ENCODE measurements around the gene TMEM255B.

The TMEM255B gene

DNA sequence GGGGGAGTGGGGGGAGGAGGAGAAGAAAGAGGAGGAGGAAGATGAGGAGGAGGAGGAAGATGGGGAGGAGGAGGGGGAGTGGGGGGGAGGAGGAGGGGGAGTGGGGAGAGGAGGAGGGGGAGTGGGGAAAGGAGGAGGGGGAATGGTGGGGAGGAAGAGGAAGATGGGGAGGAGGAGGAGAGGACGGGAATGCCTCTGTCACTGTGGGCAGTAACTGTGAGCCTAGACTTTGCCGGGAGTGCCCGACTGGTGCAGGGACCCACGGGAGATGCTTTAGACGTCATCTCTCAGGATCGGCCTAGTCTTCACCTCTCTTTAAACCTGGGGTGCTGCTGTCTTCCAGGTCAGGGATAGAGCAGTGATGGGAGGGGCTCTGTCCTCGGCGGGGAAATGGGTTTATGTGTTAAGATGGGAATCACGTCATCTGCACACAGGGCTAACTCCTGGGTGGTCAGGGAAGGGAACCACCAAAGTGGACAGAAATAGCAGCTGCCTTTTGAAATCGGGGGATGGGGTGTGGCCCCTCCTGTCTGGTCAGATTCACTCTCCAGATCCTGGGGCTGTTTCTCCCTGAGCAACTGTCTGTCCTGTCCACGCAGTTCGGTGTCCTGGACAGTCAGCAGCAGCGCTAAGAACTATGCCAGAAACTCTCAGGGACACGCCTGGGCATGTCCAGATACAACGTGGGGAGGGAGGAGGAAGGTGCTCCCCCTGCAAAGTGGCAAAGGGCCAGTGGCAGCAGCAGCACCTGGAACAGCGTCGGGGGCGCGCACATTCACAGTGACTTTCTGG lies 77.9 kb downstream of the TMEM255B start:
- in situ Hi-C loops (cut with MboI; ENCODE audit: low pct_unique_long_range_greater_than_20kb, low sequenced_read_pairs) = no loop called here
- peak; percentile 41 for DNase-seq

- no peak for DNase-seq
- in situ Hi-C loops (cut with MboI; ENCODE audit: low pct_unique_long_range_greater_than_20kb, low sequenced_read_pairs) = no loop called here
These were observed 78.7 kb downstream of the TMEM255B start for GRCh38 chr13:113837560-113838355.

DNA sequence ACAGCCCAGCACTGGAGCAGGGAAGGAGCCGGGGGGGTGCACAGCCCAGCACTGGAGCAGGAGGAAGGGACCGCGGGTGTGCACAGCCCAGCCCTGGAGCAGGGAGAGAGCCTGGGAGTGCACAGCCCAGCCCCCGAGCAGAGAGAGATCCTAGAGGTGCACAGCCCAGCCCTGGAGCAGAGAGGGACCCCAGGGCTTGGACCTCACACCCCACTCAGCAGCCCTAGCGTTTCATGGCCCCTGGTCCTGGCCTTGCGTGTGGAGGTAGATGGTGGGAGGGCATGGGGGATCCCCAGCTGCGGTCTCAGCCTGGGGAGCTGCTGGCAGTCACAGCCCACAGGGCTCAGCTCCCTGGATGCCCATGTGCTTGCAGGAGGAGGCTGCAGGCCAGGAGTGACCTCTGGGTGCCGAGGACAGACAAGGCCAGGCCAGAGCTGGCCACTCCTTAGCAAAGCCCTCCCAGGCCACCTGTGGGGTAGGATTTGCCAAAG lies 79.7 kb downstream of the TMEM255B start:
- in situ Hi-C loops (cut with MboI; ENCODE audit: low pct_unique_long_range_greater_than_20kb, low sequenced_read_pairs) = no loop called here
- DNase-seq = no peak

DNA sequence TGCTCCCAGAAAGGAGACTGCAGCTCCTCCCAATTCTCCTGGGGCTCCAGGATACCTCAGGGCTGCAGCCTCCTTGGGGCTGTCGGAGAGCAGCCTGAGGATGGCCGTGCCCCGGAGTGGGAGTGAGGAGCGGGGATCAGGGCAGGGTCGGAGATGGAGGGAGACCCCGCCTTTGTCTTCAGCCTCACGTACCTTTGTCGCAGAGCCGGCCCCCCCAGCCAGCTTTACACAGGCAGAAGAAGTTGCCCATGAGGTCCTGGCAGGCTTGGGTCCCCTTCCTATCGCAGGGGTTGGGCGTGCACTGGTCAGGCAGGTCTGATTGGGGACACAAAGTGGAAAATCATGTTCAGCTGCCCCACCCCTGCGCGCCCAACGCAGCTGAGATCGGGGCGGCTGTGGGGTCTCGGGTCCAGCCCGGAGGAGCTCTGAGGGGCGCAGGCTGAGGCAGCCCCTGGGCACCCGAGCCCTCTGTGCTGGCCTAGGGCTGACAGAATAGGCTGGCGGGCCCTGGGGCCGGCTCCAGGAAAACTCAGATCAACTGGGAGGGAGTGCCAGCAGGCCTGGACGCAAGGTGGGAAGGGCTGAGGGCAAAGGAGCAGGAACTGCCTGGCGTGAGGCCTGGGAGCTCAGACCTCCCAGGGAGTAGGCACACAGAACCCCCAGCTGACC lies 80.6 kb downstream of the TMEM255B start:
- no peak for DNase-seq
- in situ Hi-C loops (cut with MboI; ENCODE audit: low pct_unique_long_range_greater_than_20kb, low sequenced_read_pairs) = no loop called here

- in situ Hi-C loops (cut with MboI; ENCODE audit: low pct_unique_long_range_greater_than_20kb, low sequenced_read_pairs) = no loop called here
- no peak for DNase-seq
These were observed 81.7 kb downstream of the TMEM255B start for GRCh38 chr13:113840541-113841352.

DNA sequence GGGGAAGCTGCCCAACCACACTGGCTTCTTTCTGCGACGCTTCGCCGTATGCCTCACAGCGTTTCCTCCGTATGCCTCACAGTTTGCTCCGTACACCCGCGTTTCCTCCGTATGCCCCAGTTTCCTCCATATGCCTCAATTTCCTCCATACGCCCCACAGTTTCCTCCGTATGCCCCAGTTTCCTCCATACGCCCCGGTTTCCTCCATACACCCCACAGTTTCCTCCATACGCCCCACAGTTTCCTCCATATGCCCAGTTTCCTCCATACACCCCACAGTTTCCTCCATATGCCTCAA lies 82.3 kb downstream of the TMEM255B start:
- no peak for DNase-seq
- in situ Hi-C loops (cut with MboI; ENCODE audit: low pct_unique_long_range_greater_than_20kb, low sequenced_read_pairs) = no loop called here

- in situ Hi-C loops (cut with MboI; ENCODE audit: low pct_unique_long_range_greater_than_20kb, low sequenced_read_pairs) = no loop called here
These were observed 83.5 kb downstream of the TMEM255B start for GRCh38 chr13:113842336-113843062.

GRCh38 chr13:113843063-113843654 lies 84.1 kb downstream of the TMEM255B start:
- DNase-seq = no peak
- in situ Hi-C loops (cut with MboI; ENCODE audit: low pct_unique_long_range_greater_than_20kb, low sequenced_read_pairs) = no loop called here

More at GRCh38 chr13:113842336-113843062, 83.5 kb downstream of the TMEM255B start:
- no peak for DNase-seq

- no peak for DNase-seq
- in situ Hi-C loops (cut with MboI; ENCODE audit: low pct_unique_long_range_greater_than_20kb, low sequenced_read_pairs) = no loop called here
These were observed 85.0 kb downstream of the TMEM255B start for GRCh38 chr13:113843864-113844556.

DNA sequence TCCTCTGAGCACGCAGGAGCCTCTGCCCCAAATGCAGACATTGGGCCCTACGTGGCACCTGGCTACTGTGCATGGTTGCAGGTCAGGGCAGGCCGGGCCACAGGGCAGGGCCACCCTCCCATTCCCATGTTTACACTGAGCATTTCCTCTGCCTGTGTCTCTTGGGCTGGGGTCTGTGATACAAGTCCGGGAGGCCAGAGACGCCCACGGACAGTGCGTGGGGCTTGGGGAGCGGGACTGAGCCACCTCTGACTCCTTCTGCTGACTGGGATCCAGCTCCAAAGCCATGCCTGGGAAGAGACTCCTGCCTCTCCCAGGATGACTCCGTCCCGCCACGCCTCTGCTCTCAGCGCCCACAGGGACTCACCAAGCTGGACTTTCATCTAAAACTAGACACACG lies 86.0 kb downstream of the TMEM255B start:
- in situ Hi-C loops (cut with MboI; ENCODE audit: low pct_unique_long_range_greater_than_20kb, low sequenced_read_pairs) = no loop called here
- DNase-seq = no peak

- in situ Hi-C loops (cut with MboI; ENCODE audit: low pct_unique_long_range_greater_than_20kb, low sequenced_read_pairs) = no loop called here
- no peak for DNase-seq
These were observed 87.0 kb downstream of the TMEM255B start for GRCh38 chr13:113845723-113846635.

DNA sequence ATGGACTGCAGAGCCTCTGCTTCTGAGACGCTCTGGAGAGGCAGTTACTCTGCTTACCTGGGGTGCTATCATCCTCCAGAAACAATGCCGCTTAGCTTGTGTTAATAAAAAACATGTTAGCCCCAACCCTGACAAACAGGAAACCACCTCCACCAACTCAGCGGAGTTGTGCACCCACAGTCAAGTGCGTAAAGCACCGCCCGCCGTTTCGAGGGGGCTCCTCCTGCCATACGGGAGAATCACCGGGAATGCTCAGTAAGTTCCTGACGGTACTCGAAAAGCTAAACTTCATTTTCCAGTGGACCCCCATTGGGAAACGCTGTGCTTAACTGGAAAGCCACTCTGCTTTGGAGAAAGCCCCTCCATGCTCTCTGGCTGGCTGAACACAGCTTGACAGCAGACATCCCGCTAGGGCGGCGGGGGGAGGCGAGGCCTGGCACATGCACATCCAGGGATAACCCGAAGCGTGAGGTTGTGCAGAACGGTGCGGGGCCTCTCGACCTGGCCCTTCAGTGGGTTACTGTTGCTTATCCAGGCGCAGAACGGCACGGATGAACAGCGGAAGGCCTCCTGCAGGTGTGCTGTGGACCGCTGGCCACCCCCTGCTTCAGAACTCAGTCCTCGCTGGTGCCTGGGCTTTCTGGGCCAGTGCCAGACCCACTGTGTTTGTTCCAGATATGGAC lies 87.8 kb downstream of the TMEM255B start:
- DNase-seq = no peak
- in situ Hi-C loops (cut with MboI; ENCODE audit: low pct_unique_long_range_greater_than_20kb, low sequenced_read_pairs) = no loop called here

- no peak for DNase-seq
- in situ Hi-C loops (cut with MboI; ENCODE audit: low pct_unique_long_range_greater_than_20kb, low sequenced_read_pairs) = no loop called here
These were observed 89.0 kb downstream of the TMEM255B start for GRCh38 chr13:113848020-113848419.

DNA sequence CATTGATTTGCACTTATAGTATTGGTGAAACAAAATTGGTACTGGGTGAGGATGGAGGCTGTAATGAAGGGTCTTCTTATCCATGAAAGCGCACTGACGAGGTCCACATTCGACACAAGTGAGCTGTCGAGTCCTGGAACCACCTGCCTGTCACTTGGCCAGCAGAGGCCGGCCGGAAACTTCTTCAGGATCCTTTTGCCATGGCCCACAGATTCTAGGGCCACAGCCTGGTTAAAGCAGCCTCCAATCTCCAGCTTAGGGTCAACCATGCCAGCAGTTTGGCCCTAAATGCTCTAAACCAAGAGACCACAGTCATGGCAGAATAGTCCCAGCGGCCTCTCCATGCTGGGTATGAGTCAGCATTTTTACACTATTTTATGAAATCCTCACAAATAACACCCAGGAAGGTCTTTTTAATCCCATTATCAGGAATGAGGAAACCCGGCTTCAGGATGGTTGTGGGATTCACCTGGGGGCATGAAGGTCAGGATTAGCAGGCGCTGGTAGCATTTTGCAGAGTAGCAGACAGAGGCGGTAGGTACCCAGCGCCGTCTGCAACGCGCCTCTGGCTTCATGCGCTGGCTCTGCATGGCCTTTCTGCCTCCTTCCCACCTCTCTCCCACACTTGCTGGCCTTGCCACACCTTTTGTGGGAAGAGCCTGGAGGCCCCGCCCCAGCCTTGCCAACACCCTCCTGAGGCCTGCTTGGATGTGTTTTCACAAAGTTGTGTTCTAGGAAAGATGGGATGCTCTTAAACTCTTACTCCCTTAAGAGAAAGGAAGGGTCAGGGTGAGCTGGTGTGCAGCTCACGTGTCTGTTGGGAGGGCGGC lies 89.6 kb downstream of the TMEM255B start:
- no peak for DNase-seq
- in situ Hi-C loops (cut with MboI; ENCODE audit: low pct_unique_long_range_greater_than_20kb, low sequenced_read_pairs) = no loop called here

DNA sequence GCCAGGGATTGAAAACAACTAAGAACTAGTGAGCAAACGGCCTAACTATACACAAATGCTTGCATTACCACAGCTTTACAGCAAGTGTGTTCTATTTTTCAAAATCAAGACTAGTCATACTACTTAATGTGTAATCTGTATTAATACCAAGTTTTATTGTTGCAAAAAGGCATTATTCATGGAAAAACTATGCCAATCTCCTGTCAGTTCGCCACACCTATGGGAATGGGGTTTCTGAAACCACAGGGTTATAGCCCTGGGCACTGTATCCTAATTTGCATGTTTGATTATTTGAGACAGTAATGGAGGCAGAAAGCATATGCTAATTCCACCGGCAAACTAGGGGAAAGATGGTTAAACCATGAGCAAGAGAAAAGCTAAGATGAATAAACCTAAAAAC lies 90.5 kb downstream of the TMEM255B start:
- DNase-seq = no peak
- in situ Hi-C loops (cut with MboI; ENCODE audit: low pct_unique_long_range_greater_than_20kb, low sequenced_read_pairs) = no loop called here

Measured in KBM-7 (cell line).